ENCODE data around the gene GTF2F2. TPM values are rescaled to one million over a fixed set of nuclear protein-coding genes. Genes with fewer than 3 reads are reported as not detected.

Gene GTF2F2
- total and polyA plus RNA-seq, 10 donors = 11.8 to 19.1 (median 16.4) TPM

DNA sequence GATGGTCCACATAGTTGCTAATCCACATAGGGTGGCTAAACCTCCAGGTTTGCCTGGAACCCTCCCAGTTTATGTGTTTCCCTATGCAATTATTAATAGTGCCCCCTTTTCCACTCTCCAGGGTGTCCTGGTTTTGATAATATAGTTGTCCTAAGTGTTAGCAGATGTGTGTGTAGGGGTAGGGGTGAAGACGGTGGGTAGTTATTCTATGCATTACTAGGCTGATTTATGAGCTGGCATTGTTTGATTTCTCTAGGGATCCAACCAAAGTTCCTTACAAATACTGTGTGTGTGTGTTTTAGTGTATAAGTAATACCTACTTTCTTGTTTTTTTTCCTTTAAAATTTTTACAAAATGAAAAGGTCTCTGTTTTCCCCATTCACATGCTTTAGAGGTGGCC lies 21.1 kb downstream of the GTF2F2 start:
- Histone ChIP-seq H3K4me1 (peaks cover 0 to 13% (median 2%) of the 10 kb centered on the region in 6 donors), H3K36me3 (peaks cover 0 to 39% (median 9%) of the 10 kb centered on the region in 6 donors), H3K27ac (no peak overlapping the region), H3K27me3 (replicated peaks in 1 of 7) (no peaks in the 10 kb centered on the region), H3K9me3 (no peaks in the 10 kb centered on the region), H3K4me3 (no peak overlapping the region)
- no peak for DNase-seq
- intact Hi-C loops (cut with DNase I; ENCODE audit: low total_unique reads) = no loop called here
- WGBS, 5 donors = 82 to 100% (median 90%) methylated on average over 1 of the region's 1 CpG
- TF ChIP-seq CTCF (IDR thresholded peaks at IDR 0.05 in 8 of 11, conservative IDR thresholded peaks at IDR 0.05 in 3 of 11) (no peak), POLR2A (IDR thresholded peaks at IDR 0.05) (no peak), POLR2AphosphoS5 (IDR thresholded peaks at IDR 0.05) (no peak)

- Histone ChIP-seq H3K27me3 (replicated peaks in 1 of 7) (no peaks in the 10 kb centered on the region), H3K4me3 (no peak overlapping the region), H3K4me1 (peaks cover 0 to 8% (median 2%) of the 10 kb centered on the region in 6 donors), H3K9me3 (no peaks in the 10 kb centered on the region), H3K36me3 (peaks cover 0 to 27% (median 5%) of the 10 kb centered on the region in 6 donors), H3K27ac (no peak overlapping the region)
- DNase-seq = no peak
- intact Hi-C loops (cut with DNase I; ENCODE audit: low total_unique reads) = no loop called here
- no peak for TF ChIP-seq POLR2AphosphoS5 (IDR thresholded peaks at IDR 0.05)
- no peak for TF ChIP-seq POLR2A (IDR thresholded peaks at IDR 0.05)
- no peak for TF ChIP-seq CTCF (IDR thresholded peaks at IDR 0.05 in 8 of 11, conservative IDR thresholded peaks at IDR 0.05 in 3 of 11)
- WGBS, 5 donors = 91 to 97% (median 96%) methylated on average over 4 of the region's 4 CpGs
Measured at GRCh38 chr13:45142440-45143345, 22.4 kb downstream of the GTF2F2 start.

- TF ChIP-seq POLR2A (IDR thresholded peaks at IDR 0.05) = no peak
- TF ChIP-seq CTCF (IDR thresholded peaks at IDR 0.05 in 8 of 11, conservative IDR thresholded peaks at IDR 0.05 in 3 of 11) = no peak
- no peak for TF ChIP-seq POLR2AphosphoS5 (IDR thresholded peaks at IDR 0.05)
- Histone ChIP-seq H3K27ac (no peak overlapping the region), H3K4me1 (peaks cover 0 to 9% (median 2%) of the 10 kb centered on the region in 6 donors), H3K4me3 (no peak overlapping the region), H3K27me3 (replicated peaks in 1 of 7) (no peaks in the 10 kb centered on the region), H3K9me3 (no peaks in the 10 kb centered on the region), H3K36me3 (peaks cover 0 to 20% (median 2%) of the 10 kb centered on the region in 6 donors)
- DNase-seq = no peak
- intact Hi-C loops (cut with DNase I; ENCODE audit: low total_unique reads) = no loop called here
- 91 to 96% (median 94%) methylated on average over 7 of the region's 7 CpGs for WGBS, 5 donors
Measured at GRCh38 chr13:45143346-45143751, 23.0 kb downstream of the GTF2F2 start.

DNA sequence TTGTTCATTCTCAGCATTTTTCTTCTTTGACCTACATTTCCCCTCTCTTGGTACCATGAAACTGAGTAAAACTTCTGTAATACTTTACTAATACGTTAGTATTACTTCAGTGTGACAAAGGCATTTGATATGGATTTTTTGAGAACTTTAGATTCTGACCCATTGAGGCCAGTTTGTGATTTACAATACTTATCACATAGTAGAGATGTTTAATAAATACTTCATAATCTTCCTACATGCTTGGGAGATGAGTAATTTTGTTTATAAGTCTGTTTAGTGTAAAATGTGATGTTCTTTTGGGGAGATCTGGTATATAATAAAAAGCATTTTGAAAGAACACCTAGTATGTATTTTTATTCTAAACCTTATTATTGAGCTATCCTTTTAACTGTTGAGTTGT lies 29.7 kb downstream of the GTF2F2 start:
- intact Hi-C loops (cut with DNase I; ENCODE audit: low total_unique reads) = no loop called here
- Histone ChIP-seq H3K27me3 (replicated peaks in 1 of 7) (no peaks in the 10 kb centered on the region), H3K4me3 (no peak overlapping the region), H3K27ac (no peak overlapping the region), H3K9me3 (no peaks in the 10 kb centered on the region), H3K4me1 (peaks cover 0 to 9% (median 2%) of the 10 kb centered on the region in 6 donors), H3K36me3 (peaks cover 0 to 28% (median 5%) of the 10 kb centered on the region in 6 donors)
- TF ChIP-seq POLR2A (IDR thresholded peaks at IDR 0.05) = no peak
- no peak for TF ChIP-seq POLR2AphosphoS5 (IDR thresholded peaks at IDR 0.05)
- no peak for TF ChIP-seq CTCF (IDR thresholded peaks at IDR 0.05 in 8 of 11, conservative IDR thresholded peaks at IDR 0.05 in 3 of 11)
- WGBS, 5 donors = 82 to 96% (median 84%) methylated on average over 1 of the region's 1 CpG
- DNase-seq = no peak

Data from spleen (tissue), 11 donors.